Fibroblast of lung (primary cell): ENCODE data around the gene UBQLN4. TPM values are rescaled to one million over a fixed set of nuclear protein-coding genes. Genes with fewer than 3 reads are reported as not detected.

Source experiments
- DNase-seq, 2 donors: peaks; one replicate each; pipeline versions ENCODE4 v3.0.0 to v3.0.0-alpha.2; 2010; ENCODE audit warnings: low read depth in 2 of 2
- H2AFZ ChIP-seq: 2 replicates; pipeline ENCODE4 v1.5.1; 2012; ENCODE audit warnings: low read length, control low read depth, inconsistent platforms
- H3K27ac ChIP-seq: 2 replicates; pipeline ENCODE4 v1.5.1; 2011; ENCODE audit warnings: low read length, control low read depth; ENCODE audit not compliant: insufficient read depth
- H3K27me3 ChIP-seq: 2 replicates; pipeline ENCODE4 v1.5.1; 2011; ENCODE audit warnings: mild to moderate bottlenecking, low read length; ENCODE audit not compliant: control insufficient read depth, insufficient read depth
- H3K36me3 ChIP-seq: 2 replicates; pipeline ENCODE4 v1.5.1; 2011; ENCODE audit warnings: low read length; ENCODE audit not compliant: control insufficient read depth, insufficient read depth
- H3K4me1 ChIP-seq: 2 replicates; pipeline ENCODE4 v1.5.1; 2011; ENCODE audit warnings: low read length; ENCODE audit not compliant: control insufficient read depth, insufficient read depth; ENCODE audit errors: extremely low read depth
- H3K4me2 ChIP-seq: 2 replicates; pipeline ENCODE4 v1.5.1; 2011; ENCODE audit warnings: low read length, control low read depth; ENCODE audit not compliant: insufficient read depth; ENCODE audit errors: extremely low read depth
- H3K4me3 ChIP-seq, 4 experiments: fragments of 200-600 bp in 1 of 4; sonication (generic) in 1 of 4; replicated peaks in 1 of 4; 2 replicates each; pipeline ENCODE4 v1.5.1; 2011 to 2016; ENCODE audit warnings: low read length in 4 of 4, low read depth in 3 of 4, mild to moderate bottlenecking in 3 of 4, control low read depth in 2 of 4, inconsistent platforms in 1 of 4, mixed read lengths in 1 of 4; ENCODE audit not compliant: insufficient read depth in 1 of 4; ENCODE audit errors: control extremely low read depth in 1 of 4
- H3K79me2 ChIP-seq: 2 replicates; pipeline ENCODE4 v1.5.1; 2012; ENCODE audit warnings: mild to moderate bottlenecking, low read length, inconsistent platforms; ENCODE audit not compliant: control insufficient read depth, insufficient read depth
- H3K9ac ChIP-seq: 2 replicates; pipeline ENCODE4 v1.5.1; 2011; ENCODE audit warnings: mild to moderate bottlenecking, low read length, control low read depth; ENCODE audit not compliant: insufficient read depth
- H3K9me3 ChIP-seq: 2 replicates; pipeline ENCODE4 v1.5.1; 2012; ENCODE audit warnings: low read depth, low read length; ENCODE audit not compliant: control insufficient read depth, insufficient read depth
- H4K20me1 ChIP-seq: 2 replicates; pipeline ENCODE4 v1.5.1; 2011; ENCODE audit warnings: low read length; ENCODE audit not compliant: control insufficient read depth, insufficient read depth; ENCODE audit errors: extremely low read depth
- EZH2 ChIP-seq: IDR thresholded peaks from 2 replicates; pipeline ENCODE4 v1.5.1; 2012; ENCODE audit warnings: low read length, control low read depth, mild to moderate bottlenecking; ENCODE audit errors: missing control alignments
- polyA plus RNA-seq, 2 donors: library from polyadenylated mRNA; depleted of rRNA in 1 of 2; stranded (reverse) in 1 of 2; unstranded in 1 of 2; fragments of >200 nt; gene quantifications; 2 replicates each; pipeline ENCODE4 v1.2.1, GENCODE V29; 2011 to 2012; ENCODE audit warnings: missing spikeins in 1 of 2
- total RNA-seq: library from RNA; depleted of rRNA; stranded (reverse); fragments of >200 nt; gene quantifications from 2 replicates; pipeline ENCODE4 v1.2.1, GENCODE V29; 2014
- TF ChIP-seq, protein P1 (sequence below), 2 donors: IDR thresholded peaks in 1 of 2; conservative IDR thresholded peaks in 1 of 2; 1 replicate in 1 of 2; 2 replicates in 1 of 2; pipeline ENCODE4 v1.5.1; 2011 to 2012; ENCODE audit warnings: low read length in 2 of 2, control low read depth in 1 of 2, inconsistent platforms in 1 of 2, low read depth in 1 of 2, mild to moderate bottlenecking in 1 of 2

Gene UBQLN4
- total and polyA plus RNA-seq, 2 donors (not counting 1 experiment from before 2014, with no cell fraction given): 11.1 to 12.5 TPM

DNA sequence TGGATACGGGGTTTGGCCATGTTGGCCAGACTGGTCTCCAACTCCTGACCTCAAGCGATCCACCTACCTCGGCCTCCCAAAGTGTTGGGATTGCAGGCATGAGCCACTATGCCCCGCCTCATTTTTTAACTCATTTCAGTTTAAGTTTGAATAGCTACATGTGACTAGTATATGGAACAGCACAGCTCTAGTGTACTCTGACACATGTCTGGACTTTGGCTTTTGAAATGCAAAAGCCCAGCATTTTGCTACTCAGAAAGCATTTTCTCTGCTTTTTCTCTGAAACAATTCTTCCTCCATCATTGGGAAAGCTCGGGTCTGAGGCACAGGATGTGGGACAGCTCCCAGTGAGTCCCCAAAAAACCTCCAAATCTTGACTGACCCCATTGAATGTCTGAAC, 28.8 kb downstream of the UBQLN4 start:
- H3K4me2 ChIP-seq: no peak overlapping the region
- H2AFZ ChIP-seq: no peak overlapping the region
- H3K9ac ChIP-seq: no peak overlapping the region
- DNase-seq: no peak
- no peak overlapping the region for H3K27ac ChIP-seq
- H3K4me3 ChIP-seq: no peak overlapping the region
- H3K4me1 ChIP-seq: no peaks in the 10 kb centered on the region
- peaks cover 9% of the 10 kb centered on the region for H3K79me2 ChIP-seq
- no peak for TF ChIP-seq EZH2
- TF ChIP-seq, protein P1, sequence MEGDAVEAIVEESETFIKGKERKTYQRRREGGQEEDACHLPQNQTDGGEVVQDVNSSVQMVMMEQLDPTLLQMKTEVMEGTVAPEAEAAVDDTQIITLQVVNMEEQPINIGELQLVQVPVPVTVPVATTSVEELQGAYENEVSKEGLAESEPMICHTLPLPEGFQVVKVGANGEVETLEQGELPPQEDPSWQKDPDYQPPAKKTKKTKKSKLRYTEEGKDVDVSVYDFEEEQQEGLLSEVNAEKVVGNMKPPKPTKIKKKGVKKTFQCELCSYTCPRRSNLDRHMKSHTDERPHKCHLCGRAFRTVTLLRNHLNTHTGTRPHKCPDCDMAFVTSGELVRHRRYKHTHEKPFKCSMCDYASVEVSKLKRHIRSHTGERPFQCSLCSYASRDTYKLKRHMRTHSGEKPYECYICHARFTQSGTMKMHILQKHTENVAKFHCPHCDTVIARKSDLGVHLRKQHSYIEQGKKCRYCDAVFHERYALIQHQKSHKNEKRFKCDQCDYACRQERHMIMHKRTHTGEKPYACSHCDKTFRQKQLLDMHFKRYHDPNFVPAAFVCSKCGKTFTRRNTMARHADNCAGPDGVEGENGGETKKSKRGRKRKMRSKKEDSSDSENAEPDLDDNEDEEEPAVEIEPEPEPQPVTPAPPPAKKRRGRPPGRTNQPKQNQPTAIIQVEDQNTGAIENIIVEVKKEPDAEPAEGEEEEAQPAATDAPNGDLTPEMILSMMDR (conservative IDR thresholded peaks at IDR 0.05 in 1 of 2, IDR thresholded peaks at IDR 0.05 in 1 of 2; ENCODE audit: low read depth in 1 of 2, low read length in 2 of 2): no peak
- H3K27me3 ChIP-seq: no peaks in the 10 kb centered on the region
- H3K9me3 ChIP-seq: no peaks in the 10 kb centered on the region
- H4K20me1 ChIP-seq: no peaks in the 10 kb centered on the region
- H3K36me3 ChIP-seq: no peaks in the 10 kb centered on the region

DNA sequence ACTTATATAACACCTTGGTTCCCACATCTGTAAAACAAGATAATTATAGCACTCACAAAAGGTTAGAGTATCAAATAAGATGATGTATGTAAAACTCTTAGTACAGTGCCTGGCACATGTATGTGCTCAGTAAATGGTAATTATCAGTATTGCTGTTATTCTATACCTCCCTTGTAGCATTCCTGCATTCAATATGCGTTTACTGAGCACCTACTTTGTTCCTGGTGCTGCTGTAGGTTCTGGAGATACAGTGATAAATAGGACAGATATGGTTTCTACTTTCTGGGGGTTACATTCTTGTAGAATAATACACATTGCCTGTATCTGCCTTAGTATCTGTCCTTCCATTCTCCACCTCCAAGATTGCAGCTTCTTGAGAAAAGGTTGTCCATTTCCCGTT, 31.6 kb downstream of the UBQLN4 start:
- H3K36me3 ChIP-seq: peaks cover 3% of the 10 kb centered on the region
- no peaks in the 10 kb centered on the region for H3K4me1 ChIP-seq
- no peak overlapping the region for H3K9ac ChIP-seq
- H3K4me2 ChIP-seq: no peak overlapping the region
- no peak overlapping the region for H2AFZ ChIP-seq
- no peaks in the 10 kb centered on the region for H3K9me3 ChIP-seq
- no peak overlapping the region for H3K27ac ChIP-seq
- no peak for TF ChIP-seq EZH2
- TF ChIP-seq, protein P1 (conservative IDR thresholded peaks at IDR 0.05 in 1 of 2, IDR thresholded peaks at IDR 0.05 in 1 of 2; ENCODE audit: low read depth in 1 of 2, low read length in 2 of 2): no peak
- no peak for DNase-seq
- no peaks in the 10 kb centered on the region for H4K20me1 ChIP-seq
- no peaks in the 10 kb centered on the region for H3K27me3 ChIP-seq
- no peak overlapping the region for H3K4me3 ChIP-seq
- peaks cover 25% of the 10 kb centered on the region for H3K79me2 ChIP-seq

DNA sequence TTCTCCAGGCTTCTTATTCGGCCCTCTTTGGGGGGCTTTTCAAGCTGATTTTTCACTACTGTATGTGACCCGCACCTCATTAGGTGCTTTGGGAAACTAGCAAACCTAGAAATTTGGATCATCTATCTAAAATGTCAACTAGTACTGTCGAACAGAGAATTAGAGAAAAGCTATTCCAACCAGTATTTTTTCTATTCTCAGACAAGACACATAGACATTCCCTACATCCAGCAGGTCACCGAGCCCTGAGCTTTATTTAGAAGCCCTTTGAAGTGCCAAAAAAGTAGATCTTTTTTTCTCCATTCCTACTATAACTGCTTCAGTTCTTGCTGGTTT, 32.5 kb downstream of the UBQLN4 start:
- TF ChIP-seq EZH2: no peak
- TF ChIP-seq, protein P1 (conservative IDR thresholded peaks at IDR 0.05 in 1 of 2, IDR thresholded peaks at IDR 0.05 in 1 of 2; ENCODE audit: low read depth in 1 of 2, low read length in 2 of 2): no peak
- Histone ChIP-seq H3K4me1 (no peaks in the 10 kb centered on the region), H3K79me2 (peaks cover 28% of the 10 kb centered on the region), H3K36me3 (peaks cover 7% of the 10 kb centered on the region), H3K27me3 (no peaks in the 10 kb centered on the region), H3K9me3 (no peaks in the 10 kb centered on the region), H3K27ac (no peak overlapping the region), H4K20me1 (no peaks in the 10 kb centered on the region), H2AFZ (peak overlapping the region; percentile 29), H3K4me2 (peak overlapping the region; percentile 49), H3K9ac (no peak overlapping the region), H3K4me3 (peak overlapping the region; percentile 69 to 86 (median 84))
- DNase-seq: no peak
